Posterior vena cava (tissue), 2 donors: ENCODE data around the gene SSR3. TPM values are rescaled to one million over a fixed set of nuclear protein-coding genes. Genes with fewer than 3 reads are reported as not detected.

ENCODE experiments used
- DNase-seq: peaks from one replicate; pipeline ENCODE4 v3.0.0-alpha.2; 2020; ENCODE audit warnings: low spot score
- intact Hi-C, 2 donors: fragments of 100-400 bp; cut with DNase I; formaldehyde crosslinking; loops; one replicate each; pipeline versions ENCODE4 v1.14.1 to v1.14.2; 2022 to 2023
- total RNA-seq, 2 donors: library from RNA; stranded (reverse); fragmentation: NEBNext Ultra II Directional; extraction: Animal tissue kit (Norgen Biotek cat#: 25700); gene quantifications; one replicate each; pipeline ENCODE4 v1.2.1, GENCODE V29; 2021
- donor health status: DM: yes; HTN: yes; CAD: no.
- donor health status: DM: yes; HTN: yes; CAD: no.

The SSR3 gene
- total RNA-seq, 2 donors from 2014 or later = 150 to 171 TPM

DNA sequence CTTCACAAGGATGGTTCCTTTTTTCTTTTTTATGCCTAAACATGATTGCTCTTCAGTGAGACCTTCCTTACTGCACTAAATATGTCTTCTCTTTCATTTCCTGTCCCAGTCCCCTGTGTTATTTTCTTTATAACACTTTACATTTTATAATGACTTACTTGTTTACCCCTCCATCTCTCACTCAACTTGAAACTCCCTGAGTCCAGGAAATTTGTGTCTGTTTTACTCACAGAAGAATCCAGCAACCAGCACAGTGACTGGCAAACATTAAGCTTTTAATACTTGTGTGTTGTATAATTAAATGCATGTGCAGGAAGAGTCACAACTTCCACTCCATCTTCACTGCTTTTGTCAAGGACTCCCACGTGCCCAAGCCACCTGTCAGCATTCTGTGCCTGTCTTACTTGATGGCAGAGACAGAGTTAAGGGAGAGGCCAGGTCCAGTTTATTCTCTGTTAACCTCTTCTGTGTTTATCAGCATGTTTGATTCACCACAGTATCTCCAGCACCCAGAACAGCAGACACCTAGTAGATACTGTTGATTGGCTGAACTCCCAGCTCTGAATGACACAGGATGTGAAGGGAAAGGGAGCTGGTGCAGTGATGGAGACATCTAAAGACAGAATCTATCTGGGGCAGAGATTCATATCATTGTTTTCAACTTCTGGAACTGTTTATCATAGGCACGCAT, 42.8 kb downstream of the SSR3 start:
- intact Hi-C loops = loop anchor here in 1 of 2 donors (2.0 kb wide), 1 partner anchor 343 kb away; no protein-coding TSS in a partner anchor
- no peak for DNase-seq

DNA sequence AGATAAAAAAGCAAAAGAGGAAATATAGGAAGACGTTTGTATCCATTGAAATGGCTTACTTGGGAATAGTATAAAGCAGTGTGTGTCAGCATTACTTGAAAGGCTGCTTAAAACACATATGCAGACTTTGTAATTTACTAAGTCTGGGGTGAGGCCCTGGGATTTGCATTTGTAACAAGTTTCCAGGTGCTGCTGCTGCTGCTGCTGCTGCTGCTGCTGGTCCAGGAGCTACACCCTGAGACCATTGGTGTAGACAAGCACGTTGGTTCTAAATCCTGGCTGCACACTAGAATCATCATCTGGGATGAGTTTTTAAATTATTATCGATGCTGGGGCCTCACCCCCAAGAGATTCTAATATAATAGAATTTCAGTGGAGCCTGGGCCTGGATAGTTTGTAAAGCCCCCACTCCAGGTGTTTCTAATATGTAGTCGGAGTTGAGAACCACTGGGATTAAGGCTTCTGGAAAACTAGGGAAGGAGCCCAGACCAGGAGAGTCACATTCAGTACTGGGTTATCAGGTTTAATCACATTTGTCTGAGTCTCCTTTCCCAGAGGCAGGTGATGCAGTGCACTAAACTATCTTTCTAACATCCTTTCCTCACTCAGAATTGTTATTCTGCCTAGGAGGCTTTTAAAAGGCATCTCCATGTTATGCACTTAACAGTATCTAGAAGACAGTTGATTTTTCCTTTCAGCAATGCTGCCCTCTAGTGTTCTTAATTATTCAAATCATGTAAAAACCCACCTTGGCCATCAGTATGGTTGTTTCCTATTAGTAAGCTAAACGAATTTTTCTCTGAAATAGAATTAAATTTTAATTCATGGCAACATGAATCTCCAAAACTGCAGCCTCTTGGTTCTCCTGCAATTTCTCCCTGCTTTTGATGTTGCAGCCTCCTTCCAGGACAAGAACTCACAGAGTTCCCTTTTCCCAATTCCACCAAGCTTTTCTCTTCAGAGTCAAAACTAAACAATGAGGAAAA, 45.4 kb downstream of the SSR3 start:
- intact Hi-C loops = loop anchor here in 1 of 2 donors (5.0 to 10.0 kb wide), 2 partner anchors 357 to 465 kb away; no protein-coding TSS in a partner anchor
- DNase-seq = no peak

DNA sequence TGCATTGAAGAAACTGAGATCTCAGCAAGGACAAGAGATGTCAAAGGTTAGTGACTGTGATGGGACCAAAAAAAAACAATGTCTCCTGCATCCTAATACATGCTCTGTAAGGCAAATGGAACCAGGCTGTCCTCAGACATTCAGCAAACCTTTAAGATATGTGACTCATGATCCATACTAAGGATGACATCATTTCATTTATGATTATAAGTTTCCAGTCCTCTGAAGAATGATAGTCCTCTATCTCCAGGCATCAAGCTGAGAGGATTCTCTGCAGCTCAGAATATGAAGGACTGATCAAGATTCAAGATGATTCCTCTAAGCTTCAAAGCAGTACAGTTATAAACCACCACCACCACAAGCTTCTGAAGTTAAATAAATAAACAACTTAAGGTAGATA, 47.6 kb downstream of the SSR3 start:
- DNase-seq = no peak
- intact Hi-C loops = loop anchor here in 1 of 2 donors (5.0 to 10.0 kb wide), 2 partner anchors 355 to 462 kb away; no protein-coding TSS in a partner anchor

DNA sequence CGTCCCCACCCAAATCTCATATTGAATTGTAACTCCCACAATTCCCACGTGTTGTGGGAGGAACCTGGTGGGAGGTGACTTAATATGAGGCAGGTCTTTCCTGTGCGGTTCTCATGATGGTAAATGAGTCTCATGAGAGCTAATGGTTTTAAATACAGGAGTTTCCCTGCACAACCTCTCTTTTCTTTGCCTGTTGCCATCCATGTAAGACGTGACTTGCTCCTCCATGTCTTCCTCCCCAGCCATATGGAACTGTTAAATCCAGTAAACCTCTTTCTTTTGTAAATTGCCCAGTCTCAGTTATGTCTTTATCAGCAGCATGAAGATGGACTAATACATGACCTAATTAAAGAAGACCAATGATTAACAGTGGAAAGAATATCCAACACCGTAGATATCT, 56.6 kb downstream of the SSR3 start:
- intact Hi-C loops = no loop called here
- DNase-seq = no peak

DNA sequence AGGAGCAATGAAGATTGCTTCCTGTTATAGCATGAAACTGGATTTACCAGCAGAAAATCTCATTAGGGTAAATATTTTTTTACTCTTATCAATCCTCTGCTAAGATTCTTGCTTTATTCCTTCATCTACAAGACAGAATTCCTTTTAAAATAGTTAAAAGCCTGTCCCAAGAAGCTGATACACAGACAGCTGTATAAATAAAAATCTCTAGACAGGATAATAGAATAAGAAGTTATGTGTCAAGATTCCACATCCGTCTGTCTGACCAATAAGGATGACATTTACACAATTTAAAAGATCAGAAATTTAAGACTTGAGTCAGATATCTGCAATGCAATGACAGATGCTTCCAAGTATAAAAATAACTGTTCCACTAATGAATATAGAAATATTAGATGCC, 57.6 kb downstream of the SSR3 start:
- no peak for DNase-seq
- intact Hi-C loops = no loop called here

DNA sequence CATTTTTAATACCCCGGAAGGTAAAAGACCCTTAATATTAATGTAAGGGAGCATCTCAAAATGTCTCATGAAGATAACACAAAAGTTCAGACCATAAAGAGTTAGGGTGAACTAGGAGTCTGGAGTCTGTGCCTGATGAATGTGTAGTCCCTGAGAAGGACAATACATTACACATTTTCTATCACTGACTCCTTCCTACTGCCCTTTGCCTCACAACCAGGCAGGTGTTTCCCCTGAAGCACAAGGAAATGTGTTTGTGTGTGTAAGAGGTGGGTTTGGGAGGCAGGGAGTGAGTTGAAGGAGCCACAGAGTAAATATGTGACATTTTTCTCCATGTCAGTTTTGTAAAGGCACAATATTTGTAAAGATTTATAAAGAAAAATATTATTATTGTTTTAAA, 59.1 kb downstream of the SSR3 start:
- no peak for DNase-seq
- intact Hi-C loops = no loop called here

DNA sequence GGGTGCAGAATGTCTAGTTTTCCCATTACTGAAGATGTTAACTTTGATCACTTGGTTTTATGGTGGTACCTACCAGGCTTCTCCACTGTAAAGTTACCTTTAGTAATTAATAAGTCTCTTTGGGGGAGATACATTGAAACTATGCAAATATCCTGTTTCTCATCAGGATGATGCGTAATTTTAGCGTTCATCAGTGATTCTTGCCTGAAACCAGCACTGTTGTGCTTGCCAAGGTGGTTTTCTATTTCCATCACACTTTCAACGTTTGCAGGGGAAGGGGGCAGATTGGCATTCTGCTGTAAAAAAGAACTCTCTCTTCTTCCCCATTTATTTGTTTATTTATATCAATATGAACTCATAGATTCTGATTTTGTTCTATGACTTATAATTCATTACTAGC, 61.0 kb downstream of the SSR3 start:
- DNase-seq = no peak
- intact Hi-C loops = no loop called here

DNA sequence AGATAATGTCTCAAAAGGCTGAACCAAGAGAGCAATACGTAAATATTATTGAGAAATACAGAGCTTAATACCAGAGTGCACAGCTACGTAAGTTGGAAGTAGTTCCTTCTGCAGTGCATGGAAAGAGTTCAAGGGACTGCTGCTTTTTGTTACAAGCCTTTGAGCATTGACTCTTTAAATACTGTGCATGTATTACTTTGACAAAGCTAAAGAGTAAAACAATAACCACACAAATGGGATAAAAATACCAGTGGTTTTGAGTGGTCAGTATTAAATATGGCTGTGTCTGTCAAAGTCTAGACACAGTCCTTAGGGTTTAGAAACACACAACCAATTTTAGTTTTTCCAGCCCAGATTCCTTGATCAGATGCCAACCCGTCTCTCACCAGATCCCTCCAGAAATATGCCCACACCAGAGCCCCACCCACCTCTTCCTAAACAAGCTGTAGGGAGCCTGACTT, 62.1 kb downstream of the SSR3 start:
- DNase-seq = no peak
- intact Hi-C loops = no loop called here

DNA sequence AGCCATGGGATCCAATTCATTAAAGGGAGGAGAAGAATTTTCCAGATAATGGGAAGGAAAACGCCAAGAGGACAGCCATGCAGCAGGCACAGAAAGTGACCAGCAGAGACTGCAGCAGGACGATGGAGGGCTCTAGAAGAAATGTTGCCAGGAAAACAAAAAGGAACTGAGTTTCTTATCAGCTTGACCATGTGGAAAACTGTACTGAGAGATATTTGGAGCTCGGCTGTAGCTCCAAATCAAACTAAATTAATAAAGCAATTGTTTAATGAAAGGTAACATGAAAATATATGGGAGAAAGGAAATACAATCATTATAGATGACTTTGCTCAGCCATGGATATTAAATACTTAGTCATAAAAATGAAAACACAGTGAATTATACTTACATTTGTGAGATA, 63.7 kb downstream of the SSR3 start:
- DNase-seq = no peak
- intact Hi-C loops = no loop called here

Other genes starting within 250 kb of the SSR3 start
- gene TIPARP, start 119.5 kb upstream of the SSR3 start, total RNA-seq = 10 to 100 TPM; 26.5 to 30.2 TPM